Right renal cortex interstitium (tissue), 3 donors: ENCODE results near the gene ADAMTS19. TPM values are rescaled to one million over a fixed set of nuclear protein-coding genes. Genes with fewer than 3 reads are reported as not detected.

Experiments used
- DNase-seq, 3 donors: peaks; one replicate each; pipeline ENCODE4 v3.0.0-alpha.2; 2013; ENCODE audit warnings: low read depth in 3 of 3, low spot score in 2 of 3
- polyA plus RNA-seq, 3 donors: library from polyadenylated mRNA; unstranded; fragments of 120-200 nt; gene quantifications; one replicate each; pipeline ENCODE4 v1.2.1, GENCODE V29; 2013; ENCODE audit not compliant: insufficient read length in 3 of 3

The ADAMTS19 gene
- polyA plus RNA-seq, 3 donors, result 5.4 to 7.3 (median 7.1) TPM

DNA sequence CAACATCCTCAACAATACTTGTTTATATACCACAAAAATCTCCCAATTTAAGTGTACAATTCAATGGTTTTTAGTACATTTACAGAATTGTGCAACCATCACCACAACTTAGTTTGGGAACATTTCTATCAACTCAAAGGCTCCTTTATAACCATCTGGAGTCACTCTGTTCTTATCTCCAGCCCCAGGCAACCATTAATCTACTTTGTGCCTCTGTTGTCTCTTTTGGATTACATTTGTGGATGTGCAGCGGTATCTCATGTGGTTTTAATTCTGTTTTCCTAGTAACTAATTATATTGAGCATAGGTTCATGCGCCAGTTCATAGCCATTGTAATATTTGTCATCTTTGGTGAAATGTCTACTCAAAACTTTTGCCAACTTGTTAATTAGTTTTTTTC is 14.4 kb downstream of the ADAMTS19 start:
- DNase-seq, result no peak

DNA sequence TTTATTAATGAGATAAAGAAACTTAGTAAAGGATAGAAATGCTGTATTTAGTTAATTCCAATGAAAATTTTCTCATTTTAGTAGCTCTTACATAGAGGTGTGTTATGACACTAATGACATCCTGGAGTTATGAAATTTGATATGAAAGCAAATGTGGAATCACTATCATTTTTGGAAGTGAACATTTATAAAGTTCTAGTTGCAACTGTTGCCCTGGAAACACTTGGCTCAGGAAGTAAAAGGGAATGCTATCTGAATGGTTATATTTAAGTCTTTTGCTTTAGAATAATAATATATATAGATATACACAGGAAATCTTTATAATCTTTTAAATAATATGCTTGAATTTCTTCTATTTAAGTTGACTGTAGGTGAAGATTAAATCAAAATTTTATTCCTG is 16.7 kb downstream of the ADAMTS19 start:
- DNase-seq, result no peak

GRCh38 chr5:129477532-129477931 is 17.4 kb downstream of the ADAMTS19 start:
- DNase-seq, result no peak

GRCh38 chr5:129481161-129481560 is 21.1 kb downstream of the ADAMTS19 start:
- DNase-seq, result no peak

- no peak for DNase-seq
Measured at GRCh38 chr5:129496421-129496820, 36.3 kb downstream of the ADAMTS19 start.

DNA sequence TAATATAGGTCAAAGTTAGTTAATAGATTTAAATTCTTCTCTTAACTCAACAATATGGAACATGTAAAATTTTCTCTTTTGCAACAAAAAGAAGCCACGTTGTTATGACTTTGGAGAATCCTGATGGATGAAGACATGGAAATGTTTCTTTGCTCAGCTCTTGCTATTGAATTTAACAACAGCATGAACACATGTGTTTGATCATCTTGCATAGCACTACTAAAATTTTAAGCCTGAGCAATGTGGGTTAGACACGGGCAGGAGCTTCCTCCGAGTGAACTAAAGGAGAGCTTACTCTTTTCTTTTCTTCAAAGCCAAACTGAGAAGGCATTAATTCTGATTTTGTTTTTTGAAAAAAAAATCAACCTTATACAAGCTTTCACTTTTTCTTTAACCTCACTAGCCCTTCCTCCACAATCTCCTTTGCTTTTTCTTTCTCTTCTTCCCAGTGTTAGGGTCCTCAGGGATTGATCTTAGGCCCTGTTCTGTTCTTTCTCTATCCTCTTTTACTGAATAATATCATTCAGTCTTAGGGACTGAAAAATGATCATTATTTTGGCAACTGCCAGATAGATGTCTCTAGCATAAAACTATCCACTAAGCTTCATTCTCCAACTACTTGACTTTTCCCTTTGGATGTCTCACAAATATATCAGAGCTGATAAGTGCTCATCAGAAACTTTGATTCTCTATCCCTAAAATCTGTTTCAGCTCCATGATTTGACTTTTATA is 36.9 kb downstream of the ADAMTS19 start:
- DNase-seq, result no peak

- no peak for DNase-seq
Measured at GRCh38 chr5:129499208-129499852, 39.2 kb downstream of the ADAMTS19 start.

GRCh38 chr5:129500101-129500500 is 40.0 kb downstream of the ADAMTS19 start:
- no peak for DNase-seq

- no peak for DNase-seq
Measured at GRCh38 chr5:129506086-129506485, 46.0 kb downstream of the ADAMTS19 start.

DNA sequence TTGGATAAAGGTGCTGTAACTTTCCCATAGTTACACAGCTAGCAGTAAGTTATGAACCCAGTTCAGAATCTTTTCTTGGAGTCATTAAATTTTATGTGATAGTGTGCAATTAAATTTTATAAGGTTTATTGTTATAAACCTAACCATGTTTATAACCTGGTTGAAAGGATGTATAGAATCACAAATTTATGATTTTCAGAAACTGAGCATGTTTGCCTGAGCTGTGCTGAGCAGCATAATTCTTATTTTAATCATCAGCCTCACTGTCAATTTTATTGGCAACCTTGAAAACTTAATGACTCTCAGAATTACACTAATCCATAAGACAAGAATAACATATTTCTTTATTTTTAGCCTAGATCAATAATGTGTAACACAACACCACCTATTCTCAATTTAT is 46.9 kb downstream of the ADAMTS19 start:
- no peak for DNase-seq

- DNase-seq, result no peak
Measured at GRCh38 chr5:129507527-129507926, 47.4 kb downstream of the ADAMTS19 start.

GRCh38 chr5:129508606-129509005 is 48.5 kb downstream of the ADAMTS19 start:
- no peak for DNase-seq

- DNase-seq, result no peak
Measured at GRCh38 chr5:129509363-129509975, 49.4 kb downstream of the ADAMTS19 start.

DNA sequence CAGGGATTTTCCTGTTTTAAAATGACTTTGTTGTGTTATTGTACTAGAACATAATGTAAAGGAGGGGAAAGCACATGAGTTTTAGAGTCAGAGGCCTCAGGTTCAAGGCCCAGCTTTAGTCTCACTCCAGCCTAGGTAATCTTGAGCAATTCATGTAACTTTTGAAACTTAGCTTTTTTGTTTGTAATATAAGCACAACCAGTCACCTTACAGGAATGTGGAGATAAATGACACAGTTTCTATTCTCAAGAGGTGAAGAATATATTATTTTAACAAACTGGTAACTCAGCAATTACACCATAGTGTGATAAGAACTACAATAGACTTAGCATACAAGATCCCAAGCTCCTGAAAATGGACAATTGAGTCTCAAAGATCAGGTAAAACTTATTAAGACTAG is 51.2 kb downstream of the ADAMTS19 start:
- DNase-seq, result no peak

DNA sequence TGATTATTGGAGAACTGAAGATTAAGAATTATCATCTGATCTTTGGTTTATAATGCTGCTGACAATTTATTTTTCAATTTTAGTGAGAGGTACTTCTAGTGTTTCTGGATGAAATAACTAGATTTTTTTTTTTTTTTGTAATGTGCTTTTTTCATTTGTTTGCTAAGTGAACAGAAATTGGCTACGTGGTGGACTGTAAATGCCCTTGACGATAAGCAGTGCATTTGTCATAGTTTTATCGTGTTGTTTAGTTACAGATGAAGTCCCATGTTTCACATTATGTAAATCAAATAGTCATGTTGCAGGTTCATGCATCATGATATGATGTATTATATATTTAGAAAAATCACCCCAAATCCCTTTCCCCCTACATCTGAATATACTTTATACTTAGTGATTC is 81.0 kb downstream of the ADAMTS19 start:
- DNase-seq, result no peak

DNA sequence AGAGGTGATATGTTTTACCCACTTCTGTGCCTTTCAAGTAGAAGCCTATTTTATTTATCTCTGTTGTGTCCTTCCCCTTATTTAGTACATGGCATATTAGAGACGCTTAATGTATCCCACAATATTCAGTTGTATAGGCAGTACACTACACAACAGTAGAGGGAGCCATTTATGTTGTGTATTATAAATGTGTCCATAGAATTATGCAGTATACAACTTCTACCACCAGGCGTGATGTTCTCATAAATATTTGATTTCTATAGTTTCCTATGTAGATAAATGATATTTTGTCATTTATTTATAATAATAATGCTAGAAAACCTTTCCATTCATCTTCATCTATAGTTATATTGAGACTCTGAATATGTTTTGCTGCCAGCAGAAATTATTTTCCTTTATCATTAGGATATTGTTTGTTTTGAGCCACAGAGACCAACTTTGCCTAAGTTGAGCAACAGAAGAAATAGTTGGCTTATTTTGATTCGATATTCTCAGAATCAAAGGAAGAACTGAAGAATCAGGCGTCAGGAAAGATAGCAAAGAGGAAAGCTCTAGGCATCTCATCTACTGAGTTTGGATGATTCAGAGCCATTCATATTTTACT is 81.7 kb downstream of the ADAMTS19 start:
- no peak for DNase-seq

GRCh38 chr5:129547137-129547536 is 87.0 kb downstream of the ADAMTS19 start:
- no peak for DNase-seq

DNA sequence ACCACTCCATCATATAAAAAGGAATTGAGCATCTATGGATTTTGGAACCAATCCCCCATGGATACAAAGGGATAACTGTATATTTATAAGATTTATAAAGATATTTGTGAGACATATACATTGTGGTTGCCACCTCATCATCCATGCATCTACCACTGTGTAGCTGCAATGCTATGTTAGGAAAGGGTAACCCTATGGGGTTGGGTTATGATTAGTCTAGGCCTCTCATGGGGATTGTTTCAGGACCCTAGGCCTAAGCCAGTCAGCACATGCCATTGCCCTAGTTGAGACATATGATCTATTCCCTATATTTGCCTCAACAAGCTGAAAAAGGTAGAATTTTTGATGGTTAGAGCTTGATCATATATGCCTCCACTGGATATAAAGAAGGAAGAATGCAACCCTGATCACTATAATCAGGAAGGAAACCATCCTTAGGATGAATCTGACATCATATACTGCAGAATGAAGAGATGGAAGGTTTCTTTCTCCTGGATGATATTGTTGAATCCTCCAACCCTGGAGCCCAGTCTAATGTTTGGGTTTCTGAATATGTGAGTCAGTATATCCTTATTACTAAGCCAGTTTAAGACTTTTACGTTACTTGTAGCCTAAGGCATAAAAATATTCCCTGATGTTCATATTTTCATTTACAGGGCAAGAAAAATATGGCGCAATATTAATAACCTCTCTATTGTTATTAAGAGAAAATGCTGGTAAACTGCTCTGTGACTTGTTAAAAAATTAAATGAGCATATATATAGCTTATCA is 94.2 kb downstream of the ADAMTS19 start:
- DNase-seq, result no peak

GRCh38 chr5:129563585-129563984 is 103.5 kb downstream of the ADAMTS19 start:
- DNase-seq, result no peak

DNA sequence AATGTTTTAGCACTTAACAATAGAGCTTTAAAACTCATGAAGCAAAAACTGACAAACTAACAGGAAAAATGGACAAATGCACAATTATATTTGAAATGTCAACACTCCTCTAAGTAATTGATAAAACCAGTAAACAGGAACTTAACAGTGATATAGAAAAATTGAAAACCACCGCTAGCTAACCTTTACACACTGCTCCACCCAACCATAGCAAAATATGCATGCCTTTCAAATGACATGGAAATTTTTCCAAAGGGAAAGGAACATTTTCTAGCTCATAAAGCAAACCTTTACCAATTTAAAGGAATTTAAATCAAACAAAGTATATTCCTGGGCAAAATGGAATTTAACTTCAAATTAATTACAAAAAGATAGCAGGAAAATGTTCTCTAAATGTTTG is 109.2 kb downstream of the ADAMTS19 start:
- DNase-seq, result no peak

DNA sequence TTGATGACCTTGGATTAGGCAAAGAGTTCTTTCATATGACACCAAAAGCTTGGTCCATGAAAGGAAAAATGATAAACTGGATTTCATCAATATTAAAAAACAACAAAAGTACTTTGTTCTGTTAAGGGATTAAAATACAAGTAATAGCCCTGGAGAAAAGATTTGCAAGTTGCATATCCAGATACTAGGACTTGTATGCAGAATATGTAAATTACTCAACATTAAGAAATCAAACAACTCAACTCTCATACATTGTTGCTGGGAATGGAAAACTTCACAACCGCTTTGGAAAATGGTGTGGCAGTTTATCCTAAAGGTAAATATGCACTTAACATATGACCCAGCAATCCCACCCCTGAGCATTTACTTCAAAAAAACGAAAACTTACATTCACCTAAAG is 112.0 kb downstream of the ADAMTS19 start:
- DNase-seq, result no peak
